AG08395 (cell line): ENCODE results near the gene PER2.
"Not testable (repeated sequence)": the region's sequence is repeated elsewhere in the genome, so short reads cannot be mapped to it uniquely, and the experiment has no call there.

Experiments used
- DNase-seq: peaks from one replicate; pipeline ENCODE4 v3.0.0; 2012; ENCODE audit warnings: mixed read lengths, low spot score

Gene PER2

DNA sequence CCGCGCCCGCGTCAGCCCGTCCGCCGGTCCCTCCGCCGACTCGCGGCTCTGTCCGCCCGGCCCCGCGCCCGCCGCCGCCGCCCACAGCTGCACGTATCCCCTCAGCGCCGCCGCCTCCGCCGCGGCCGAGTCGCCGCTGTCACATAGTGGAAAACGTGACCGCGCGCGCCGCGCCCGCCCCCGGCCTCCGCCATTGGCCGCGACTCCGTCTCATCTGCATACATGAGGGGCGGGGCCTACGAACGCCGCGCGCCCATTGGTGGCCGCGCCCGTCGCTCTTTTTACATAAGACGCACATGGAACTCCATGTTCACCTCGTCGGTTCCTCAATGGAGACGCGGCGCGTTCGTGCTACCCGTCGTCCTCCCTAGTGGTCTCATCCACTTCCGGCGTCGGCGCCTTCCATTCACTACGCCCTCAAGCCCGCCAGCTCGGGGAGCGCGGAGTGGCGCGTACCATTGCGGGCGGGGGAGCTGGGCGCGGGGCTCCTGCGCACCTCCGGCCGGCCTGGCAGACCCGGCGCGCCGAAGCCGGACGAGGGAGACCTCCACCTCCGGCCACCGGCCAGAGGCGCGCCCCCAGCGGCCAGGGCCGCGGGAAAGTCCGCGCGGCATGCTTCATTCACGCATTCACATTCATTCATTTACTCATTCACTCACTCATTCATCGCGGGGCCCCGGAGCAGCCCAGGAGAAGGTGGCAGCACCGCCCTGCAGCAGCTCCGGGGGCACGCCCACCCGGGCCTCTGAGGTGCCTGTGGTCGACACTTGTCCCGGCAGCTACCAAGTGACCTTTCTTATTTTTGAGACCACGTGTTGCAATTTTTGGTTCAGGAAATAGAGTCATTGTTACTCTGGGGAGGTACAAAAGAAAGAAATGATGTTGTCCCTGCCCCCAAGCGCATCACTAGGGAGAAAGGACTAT lies 502 bp upstream of the PER2 start:
- peak; percentile 98 for DNase-seq

DNA sequence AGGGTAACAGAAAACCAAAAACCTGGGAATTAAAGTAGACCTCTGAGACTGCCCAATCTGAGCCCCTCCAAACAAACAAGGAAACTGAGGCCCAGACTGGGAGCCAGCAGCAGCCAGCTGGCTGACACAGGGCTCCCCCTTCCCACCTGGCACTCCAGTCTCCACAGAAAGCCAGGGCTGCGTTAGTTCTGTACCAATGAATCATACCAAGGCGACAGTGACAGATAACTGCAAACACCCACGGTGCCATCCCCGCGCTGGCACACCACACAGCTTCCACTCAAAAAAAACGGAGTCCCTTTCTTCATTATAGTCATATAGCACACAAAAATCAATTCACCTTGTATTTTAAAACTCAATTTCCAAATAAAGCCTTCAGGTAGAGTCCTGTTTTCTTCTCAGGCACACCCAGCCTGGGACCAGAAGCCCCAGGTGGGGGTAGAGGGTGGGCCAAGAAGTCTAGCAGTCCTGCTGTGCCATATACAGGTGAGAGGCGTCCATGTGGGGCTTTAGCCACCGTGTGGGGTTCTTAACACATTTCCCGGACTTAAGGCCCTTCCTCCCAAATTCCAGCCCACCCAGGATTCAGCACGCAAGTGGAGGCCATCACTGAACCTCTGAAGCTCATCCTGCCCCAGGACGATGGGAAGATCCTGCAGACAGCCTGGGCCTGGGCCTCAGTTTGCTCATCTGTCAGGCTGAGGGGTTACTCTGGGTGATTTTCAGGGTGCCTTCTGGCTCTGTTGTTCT lies 1.2 kb downstream of the PER2 start:
- DNase-seq = no peak

DNA sequence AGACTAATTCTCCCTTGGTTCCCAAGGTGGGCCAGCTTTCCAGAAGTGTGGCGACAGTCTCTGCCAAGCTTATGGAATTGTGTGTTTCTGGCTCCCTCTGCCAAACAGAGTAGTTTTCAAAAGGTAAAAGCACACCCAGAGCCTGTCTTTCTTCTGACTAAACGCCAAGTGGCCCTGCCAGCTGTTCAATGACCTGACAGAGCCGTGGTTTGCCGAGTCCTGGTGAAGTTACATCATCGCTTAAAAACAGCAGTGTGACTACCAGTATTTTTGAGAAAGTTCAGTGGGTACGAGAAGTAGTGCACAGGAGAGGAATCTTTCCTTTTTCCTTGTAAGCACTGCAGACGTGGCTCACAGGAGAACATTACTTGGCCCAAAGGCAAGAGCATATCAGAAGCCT lies 1.9 kb downstream of the PER2 start:
- DNase-seq = peak; percentile 52

GRCh38 chr2:238286095-238286494 lies 2.3 kb downstream of the PER2 start:
- no peak for DNase-seq

- DNase-seq = peak; percentile 93
Observed at GRCh38 chr2:238285653-238286082, 2.7 kb downstream of the PER2 start.

- no peak for DNase-seq
Observed at GRCh38 chr2:238284802-238285515, 3.5 kb downstream of the PER2 start.

- no peak for DNase-seq
Observed at GRCh38 chr2:238282861-238283738, 5.3 kb downstream of the PER2 start.

- DNase-seq = no peak
Observed at GRCh38 chr2:238281826-238282480, 6.5 kb downstream of the PER2 start.

DNA sequence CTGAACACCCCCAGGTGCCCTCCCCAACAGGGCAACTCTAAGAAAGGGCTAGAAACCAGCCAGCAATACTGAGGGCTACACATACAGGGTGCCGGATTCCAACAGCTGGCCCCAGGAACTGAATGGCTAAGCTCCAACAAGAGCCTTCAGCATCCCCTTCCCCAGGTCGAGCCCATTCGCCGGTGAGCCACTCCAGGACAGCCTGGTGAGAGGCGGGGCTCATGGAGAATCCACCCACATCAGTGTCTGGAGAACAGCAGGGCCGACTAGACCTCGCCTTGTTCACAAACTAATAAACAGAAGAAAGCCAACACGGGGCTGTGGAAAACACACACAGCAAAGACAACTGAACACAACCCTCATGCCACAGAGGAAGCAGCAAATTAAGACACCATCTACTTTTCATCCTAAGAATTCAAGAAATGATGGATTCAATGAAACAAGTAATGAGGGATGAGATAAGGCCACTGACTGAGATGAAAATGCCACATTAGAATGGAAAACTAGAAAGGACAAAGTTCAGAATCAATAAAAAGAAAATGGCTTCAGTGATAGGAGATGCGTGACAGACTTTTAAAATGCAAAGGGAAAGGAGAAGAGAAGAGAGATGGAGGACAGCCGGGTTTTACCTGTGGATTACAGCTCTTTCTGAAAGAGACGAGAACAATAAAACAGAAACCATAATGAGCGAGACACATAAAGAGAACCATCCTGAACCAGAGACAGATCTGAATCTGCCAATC lies 8.2 kb downstream of the PER2 start:
- no peak for DNase-seq

DNA sequence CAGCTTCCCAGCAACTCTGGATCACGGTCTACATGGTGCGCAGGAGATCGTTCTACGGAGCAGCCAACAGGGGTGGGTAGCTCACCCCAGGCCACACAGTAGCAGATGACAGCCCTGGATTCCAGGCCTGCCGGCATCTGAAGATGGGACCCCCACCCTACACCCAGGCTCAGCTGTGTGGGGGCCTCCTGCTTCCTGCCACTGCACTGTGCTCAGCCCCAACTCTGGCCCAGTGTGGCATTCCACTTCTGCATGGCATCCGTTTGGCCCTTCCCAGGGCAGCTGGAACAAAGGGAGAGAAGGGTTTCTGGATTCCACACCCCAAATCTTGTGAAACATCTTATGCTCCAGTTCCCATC lies 9.1 kb downstream of the PER2 start:
- no peak for DNase-seq

- DNase-seq = no peak
Observed at GRCh38 chr2:238278626-238279323, 9.6 kb downstream of the PER2 start.

GRCh38 chr2:238277695-238278094 lies 10.7 kb downstream of the PER2 start:
- DNase-seq = no peak

GRCh38 chr2:238274152-238274865 lies 14.1 kb downstream of the PER2 start:
- DNase-seq = no peak

GRCh38 chr2:238273433-238273832 lies 15.0 kb downstream of the PER2 start:
- not testable (repeated sequence) for DNase-seq

DNA sequence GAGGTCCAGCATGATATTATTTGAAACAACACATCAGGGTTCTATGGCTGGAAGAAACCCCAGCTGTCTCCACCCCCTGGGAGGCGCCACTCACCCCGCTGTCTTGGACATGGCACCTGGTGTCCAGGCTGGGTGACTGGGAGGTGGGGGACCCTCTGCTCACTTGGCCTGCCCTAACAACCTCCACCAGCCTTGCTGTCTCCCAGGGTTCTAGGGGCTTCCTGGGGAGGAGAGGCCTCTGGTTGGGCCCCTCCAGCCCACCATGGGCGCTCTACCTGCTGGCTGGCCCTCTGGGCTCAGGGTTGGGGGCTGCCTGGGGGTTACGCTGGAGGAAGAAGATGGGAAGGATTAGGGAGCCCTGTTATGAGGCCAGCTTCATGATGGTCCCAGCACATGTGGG lies 16.3 kb downstream of the PER2 start:
- DNase-seq = no peak

DNA sequence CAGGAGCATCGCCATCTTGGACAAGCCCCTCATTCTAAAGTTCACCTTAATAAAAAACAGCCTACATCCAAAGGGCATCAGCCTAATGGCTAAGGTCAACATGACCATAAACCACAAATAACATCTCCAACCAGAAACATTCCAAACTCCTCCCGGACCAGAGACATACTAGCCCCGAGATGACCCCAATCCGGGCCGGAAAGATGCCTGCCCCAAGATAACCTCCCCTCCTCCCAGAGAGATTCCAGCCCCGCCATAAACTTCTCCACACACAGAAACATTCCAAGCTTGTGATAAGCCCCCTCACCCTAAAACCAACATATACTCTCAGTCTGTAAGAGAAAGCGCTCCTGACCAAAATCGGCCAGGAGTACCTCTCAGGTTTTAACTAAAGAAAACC lies 16.7 kb downstream of the PER2 start:
- DNase-seq = not testable (repeated sequence)

DNA sequence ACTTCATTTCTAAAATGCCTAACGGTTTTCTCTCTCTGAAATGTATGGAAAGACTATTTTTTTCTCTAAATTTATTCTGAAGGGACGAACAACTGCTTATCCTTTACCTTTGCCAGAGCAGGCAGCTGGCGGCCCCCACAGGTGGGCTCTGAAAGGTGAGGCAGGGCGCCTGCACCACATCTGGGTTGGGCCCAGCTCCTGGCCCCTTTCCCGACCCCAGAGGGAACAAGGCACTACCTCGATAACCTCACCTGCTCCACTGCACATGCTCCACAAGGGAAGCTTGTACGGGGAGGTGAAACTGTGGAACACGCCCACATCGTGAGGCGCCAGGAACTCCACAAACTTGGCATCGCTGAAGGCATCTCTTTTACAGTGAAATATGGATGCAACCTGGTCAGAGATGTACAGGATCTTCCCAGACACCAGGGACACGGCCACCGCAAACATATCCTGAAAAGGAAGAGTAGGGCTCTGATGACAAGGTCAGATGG lies 17.3 kb downstream of the PER2 start:
- no peak for DNase-seq

- no peak for DNase-seq
Observed at GRCh38 chr2:238270606-238271005, 17.8 kb downstream of the PER2 start.

DNA sequence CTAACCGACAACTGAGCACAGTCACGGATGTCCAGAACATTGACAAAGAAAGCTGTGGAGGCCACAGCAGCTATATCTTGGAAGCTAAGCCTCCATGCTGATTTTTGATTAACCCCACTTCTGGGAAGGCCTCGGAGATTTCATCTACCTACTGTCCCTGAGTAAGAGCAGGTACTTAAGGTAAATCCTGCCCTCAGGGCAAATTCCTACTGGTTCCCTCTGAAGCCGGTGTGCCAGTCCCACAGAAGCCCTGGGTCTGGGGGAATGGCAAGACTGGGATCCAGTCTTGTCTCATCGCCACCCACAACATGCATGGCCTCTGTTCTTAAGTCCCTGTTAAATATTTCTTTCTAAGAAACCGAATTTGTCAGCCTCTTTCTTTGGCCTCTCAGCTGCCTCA lies 18.7 kb downstream of the PER2 start:
- DNase-seq = no peak
